IPS DF 6.9 (cell line): Measurements from ENCODE around the gene CDC20B.
A peak's percentile ranks its signal among the peaks of the same experiment; 100 is the strongest.

Experiments
- DNase-seq: peaks from one replicate; pipeline ENCODE4 v3.0.0-alpha.2; 2013; ENCODE audit warnings: low read depth, low spot score
- H3K27ac ChIP-seq: one replicate; pipeline ENCODE4 v1.5.1; 2013; ENCODE audit warnings: low read length, control low read depth
- H3K27me3 ChIP-seq: 2 replicates; pipeline ENCODE4 v1.6.1; 2013; ENCODE audit warnings: mild to moderate bottlenecking, low read length; ENCODE audit not compliant: control insufficient read depth, insufficient read depth
- H3K36me3 ChIP-seq: 2 replicates; pipeline ENCODE4 v1.6.1; 2013; ENCODE audit warnings: low read length; ENCODE audit not compliant: control insufficient read depth, insufficient read depth
- H3K4me1 ChIP-seq: 2 replicates; pipeline ENCODE4 v1.6.1; 2013; ENCODE audit warnings: low read length; ENCODE audit not compliant: control insufficient read depth, insufficient read depth
- H3K4me3 ChIP-seq: 2 replicates; pipeline ENCODE4 v1.5.1; 2013; ENCODE audit warnings: mild to moderate bottlenecking, low read length
- H3K9me3 ChIP-seq: 2 replicates; pipeline ENCODE4 v1.6.1; 2013; ENCODE audit warnings: low read length, inconsistent platforms; ENCODE audit not compliant: control insufficient read depth, insufficient read depth
- WGBS: extraction: QIAGEN DNeasy Blood & Tissue Kit; methylation state at CpG from one replicate; pipeline ENCODE4 v1.1.7; 2013; ENCODE audit warnings: mixed read lengths, missing lambda C conversion rate; ENCODE audit not compliant: insufficient read length, insufficient coverage; 5-methylcytosine and 5-hydroxymethylcytosine counted together

CDC20B gene

GRCh38 chr5:55188656-55189540 is 15.9 kb upstream of the CDC20B start:
- Histone ChIP-seq H3K4me1 (no peaks in the 10 kb centered on the region), H3K27me3 (no peaks in the 10 kb centered on the region; the same call in 1 of the 2 replicates), H3K36me3 (no peaks in the 10 kb centered on the region), H3K9me3 (no peaks in the 10 kb centered on the region), H3K4me3 (no peak overlapping the region), H3K27ac (no peak overlapping the region)
- DNase-seq, result no peak
- no CpG with 5 or more reads among the region's 6 CpGs for WGBS

DNA sequence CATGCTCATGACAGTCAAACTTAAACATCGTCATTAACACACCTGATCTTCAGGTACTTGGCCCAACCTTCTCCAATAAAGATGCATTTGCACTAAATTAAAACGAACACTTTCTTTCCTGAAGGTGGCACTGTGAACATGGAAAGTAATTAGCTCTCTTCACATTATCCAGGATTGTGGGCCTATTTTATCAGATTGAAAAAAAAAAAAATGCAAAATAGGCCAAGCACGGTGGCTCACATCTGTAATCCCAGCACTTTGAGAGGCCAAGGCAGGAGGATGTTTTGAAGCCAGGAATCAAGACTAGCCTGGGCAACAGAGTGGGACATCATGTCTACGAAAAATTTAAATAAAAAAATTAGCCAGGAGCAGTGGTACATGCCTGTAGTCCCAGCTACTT is 14.4 kb upstream of the CDC20B start:
- H3K4me1 ChIP-seq, result no peaks in the 10 kb centered on the region
- no CpG with 5 or more reads among the region's 4 CpGs for WGBS
- H3K36me3 ChIP-seq, result no peaks in the 10 kb centered on the region
- H3K4me3 ChIP-seq, result no peak overlapping the region
- no peaks in the 10 kb centered on the region; the same call in 1 of the 2 replicates for H3K27me3 ChIP-seq
- no peak for DNase-seq
- H3K27ac ChIP-seq, result no peak overlapping the region
- no peaks in the 10 kb centered on the region for H3K9me3 ChIP-seq

DNA sequence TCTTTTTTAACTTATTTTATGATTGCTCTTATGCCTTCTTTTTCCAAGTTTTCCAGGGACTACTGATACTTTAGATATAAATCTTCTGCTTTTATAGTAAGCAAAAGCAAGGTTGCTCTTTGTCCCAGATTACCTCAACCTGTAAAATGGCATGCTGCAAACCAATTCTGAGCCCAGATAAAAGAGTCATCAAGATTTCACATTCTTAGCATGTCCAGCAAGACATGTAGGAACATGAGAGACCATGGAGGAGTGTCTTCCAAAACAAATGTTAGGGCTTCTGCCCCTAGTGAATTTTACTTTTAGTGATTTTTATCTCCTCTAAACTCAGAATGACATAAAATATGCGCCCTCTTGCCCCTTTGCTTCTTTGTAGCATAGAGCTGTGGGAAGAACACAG is 7.0 kb upstream of the CDC20B start:
- no peaks in the 10 kb centered on the region for H3K9me3 ChIP-seq
- H3K36me3 ChIP-seq, result no peaks in the 10 kb centered on the region
- H3K4me3 ChIP-seq, result no peak overlapping the region
- no peak overlapping the region for H3K27ac ChIP-seq
- no peak for DNase-seq
- peaks cover 18% of the 10 kb centered on the region for H3K27me3 ChIP-seq
- no peaks in the 10 kb centered on the region for H3K4me1 ChIP-seq
- no CpG with 5 or more reads among the region's 1 CpG for WGBS

- Histone ChIP-seq H3K27me3 (peaks cover 27% of the 10 kb centered on the region), H3K36me3 (no peaks in the 10 kb centered on the region), H3K27ac (no peak overlapping the region), H3K4me3 (no peak overlapping the region), H3K4me1 (no peaks in the 10 kb centered on the region), H3K9me3 (no peaks in the 10 kb centered on the region)
- WGBS, result no CpG with 5 or more reads among the region's 2 CpGs
- DNase-seq, result no peak
Measured at GRCh38 chr5:55177078-55177477, 4.1 kb upstream of the CDC20B start.

- no peak overlapping the region for H3K27ac ChIP-seq
- H3K36me3 ChIP-seq, result no peaks in the 10 kb centered on the region
- peaks cover 27% of the 10 kb centered on the region for H3K27me3 ChIP-seq
- no peaks in the 10 kb centered on the region for H3K9me3 ChIP-seq
- H3K4me3 ChIP-seq, result peak overlapping the region; percentile 35; the same call in 1 of the 2 replicates
- H3K4me1 ChIP-seq, result no peaks in the 10 kb centered on the region
- no CpG with 5 or more reads among the region's 44 CpGs for WGBS
- no peak for DNase-seq
Measured at GRCh38 chr5:55176176-55176818, 3.3 kb upstream of the CDC20B start.

GRCh38 chr5:55175781-55176175 is 2.8 kb upstream of the CDC20B start:
- H3K9me3 ChIP-seq, result no peaks in the 10 kb centered on the region
- WGBS, result no CpG with 5 or more reads among the region's 7 CpGs
- no peak overlapping the region for H3K27ac ChIP-seq
- peaks cover 27% of the 10 kb centered on the region for H3K27me3 ChIP-seq
- H3K36me3 ChIP-seq, result no peaks in the 10 kb centered on the region
- peak overlapping the region; percentile 35; the same call in 1 of the 2 replicates for H3K4me3 ChIP-seq
- H3K4me1 ChIP-seq, result no peaks in the 10 kb centered on the region
- no peak for DNase-seq

GRCh38 chr5:55173687-55174230 is 782 bp upstream of the CDC20B start:
- no peak for DNase-seq
- peaks cover 27% of the 10 kb centered on the region for H3K27me3 ChIP-seq

DNA sequence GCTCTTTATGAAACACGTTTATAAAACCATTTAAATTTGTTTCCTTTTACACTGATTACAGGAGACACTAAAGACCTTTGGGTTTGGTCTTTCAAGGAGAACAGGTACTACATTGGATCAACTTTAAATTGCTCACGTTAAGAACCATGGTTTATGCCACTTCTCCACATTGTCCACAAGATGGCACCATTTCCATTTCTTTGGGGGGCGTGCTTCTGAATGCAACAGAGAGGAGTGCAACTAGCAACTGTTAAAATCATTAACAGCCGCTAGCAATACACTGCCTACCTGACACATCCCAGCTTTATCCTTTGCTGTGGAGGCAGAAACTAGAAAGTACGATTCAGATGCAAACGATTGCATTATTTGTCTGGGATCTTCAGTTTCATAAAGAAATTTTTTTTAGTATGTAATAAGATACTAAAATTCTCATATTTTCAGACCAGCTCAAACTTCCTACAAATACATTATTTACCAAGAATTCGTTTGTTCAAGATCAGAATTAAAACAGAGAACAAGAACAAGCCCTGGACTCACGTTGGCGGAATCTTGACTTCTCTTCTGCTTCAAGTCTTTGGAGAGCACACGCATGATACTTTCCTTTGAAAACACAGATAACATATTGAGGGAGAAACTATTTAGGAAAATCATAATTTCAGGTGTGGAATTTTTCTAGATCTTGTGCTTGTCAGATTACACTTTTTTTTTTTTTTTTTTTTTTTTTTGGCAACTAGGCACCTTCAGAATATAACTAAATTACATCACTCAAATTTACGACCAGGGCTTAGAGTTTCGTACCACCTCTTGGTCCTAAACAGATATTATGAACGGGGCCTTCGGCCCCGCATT is 702 bp downstream of the CDC20B start:
- no CpG with 5 or more reads among the region's 15 CpGs for WGBS
- Histone ChIP-seq H3K27me3 (peaks cover 23% of the 10 kb centered on the region), H3K4me1 (no peaks in the 10 kb centered on the region), H3K27ac (no peak overlapping the region), H3K36me3 (no peaks in the 10 kb centered on the region), H3K4me3 (no peak overlapping the region; the same call in 1 of the 2 replicates), H3K9me3 (no peaks in the 10 kb centered on the region)
- no peak for DNase-seq

More at GRCh38 chr5:55173687-55174230, 782 bp upstream of the CDC20B start:
- WGBS, result no CpG with 5 or more reads among the region's 8 CpGs
- Histone ChIP-seq H3K36me3 (no peaks in the 10 kb centered on the region), H3K9me3 (no peaks in the 10 kb centered on the region), H3K27ac (no peak overlapping the region), H3K4me1 (no peaks in the 10 kb centered on the region), H3K4me3 (peak overlapping the region; percentile 25; the same call in 1 of the 2 replicates)

- H3K9me3 ChIP-seq, result no peaks in the 10 kb centered on the region
- H3K27ac ChIP-seq, result no peak overlapping the region
- WGBS, result no CpG with 5 or more reads among the region's 2 CpGs
- H3K4me1 ChIP-seq, result no peaks in the 10 kb centered on the region
- H3K4me3 ChIP-seq, result no peak overlapping the region
- H3K27me3 ChIP-seq, result peaks cover 19% of the 10 kb centered on the region
- no peaks in the 10 kb centered on the region for H3K36me3 ChIP-seq
- no peak for DNase-seq
Measured at GRCh38 chr5:55171471-55171870, 1.5 kb downstream of the CDC20B start.

DNA sequence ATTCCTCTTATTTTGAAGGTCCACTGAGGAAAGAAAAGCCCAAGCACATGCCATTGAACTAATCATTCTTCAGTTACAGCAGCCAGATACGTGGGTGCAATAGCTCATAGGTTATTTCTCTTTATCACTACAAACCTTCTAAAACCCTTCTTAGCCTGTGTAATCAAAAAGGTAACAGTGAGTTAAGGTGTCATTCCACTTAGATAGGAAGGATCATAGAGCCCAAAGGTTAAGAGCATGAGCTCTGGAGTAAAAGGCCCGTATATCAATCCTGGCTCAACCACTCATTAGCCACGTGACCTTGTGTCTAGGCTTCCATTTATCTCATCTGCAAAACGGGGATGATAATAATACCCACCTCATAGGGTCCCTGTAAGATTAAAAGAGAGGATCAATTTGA is 10.3 kb downstream of the CDC20B start:
- Histone ChIP-seq H3K27me3 (no peaks in the 10 kb centered on the region), H3K27ac (no peak overlapping the region), H3K4me1 (no peaks in the 10 kb centered on the region), H3K36me3 (no peaks in the 10 kb centered on the region; the same call in 1 of the 2 replicates), H3K4me3 (no peak overlapping the region), H3K9me3 (no peaks in the 10 kb centered on the region)
- WGBS, result no CpG with 5 or more reads among the region's 4 CpGs
- DNase-seq, result no peak
